ENCODE measurements around the gene GAGE13.
"Not testable (repeated sequence)": the region's sequence is repeated elsewhere in the genome, so short reads cannot be mapped to it uniquely, and the experiment has no call there.

The GAGE13 gene

DNA sequence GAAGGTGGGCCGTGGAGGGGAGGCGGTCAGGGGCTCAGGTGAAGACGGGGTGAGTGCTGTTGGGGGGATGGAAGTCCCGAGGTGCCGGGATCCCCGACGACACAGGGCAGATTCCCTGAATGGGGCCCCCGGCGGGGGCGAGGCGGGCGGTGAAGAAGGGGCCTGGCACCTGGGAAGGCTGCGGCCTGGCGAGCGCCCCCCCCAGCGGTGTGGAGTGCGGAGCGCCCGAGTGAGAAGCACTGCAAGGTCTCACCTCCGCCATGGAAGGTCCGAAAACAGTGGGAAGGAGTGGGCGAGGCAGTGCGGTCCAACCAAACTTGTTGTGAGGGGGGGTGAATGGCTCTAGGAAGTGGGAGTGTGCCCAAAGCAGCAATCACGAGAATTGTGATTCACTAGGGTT, 10.1 kb downstream of the GAGE13 start:
- DNase-seq = not testable (repeated sequence)

DNA sequence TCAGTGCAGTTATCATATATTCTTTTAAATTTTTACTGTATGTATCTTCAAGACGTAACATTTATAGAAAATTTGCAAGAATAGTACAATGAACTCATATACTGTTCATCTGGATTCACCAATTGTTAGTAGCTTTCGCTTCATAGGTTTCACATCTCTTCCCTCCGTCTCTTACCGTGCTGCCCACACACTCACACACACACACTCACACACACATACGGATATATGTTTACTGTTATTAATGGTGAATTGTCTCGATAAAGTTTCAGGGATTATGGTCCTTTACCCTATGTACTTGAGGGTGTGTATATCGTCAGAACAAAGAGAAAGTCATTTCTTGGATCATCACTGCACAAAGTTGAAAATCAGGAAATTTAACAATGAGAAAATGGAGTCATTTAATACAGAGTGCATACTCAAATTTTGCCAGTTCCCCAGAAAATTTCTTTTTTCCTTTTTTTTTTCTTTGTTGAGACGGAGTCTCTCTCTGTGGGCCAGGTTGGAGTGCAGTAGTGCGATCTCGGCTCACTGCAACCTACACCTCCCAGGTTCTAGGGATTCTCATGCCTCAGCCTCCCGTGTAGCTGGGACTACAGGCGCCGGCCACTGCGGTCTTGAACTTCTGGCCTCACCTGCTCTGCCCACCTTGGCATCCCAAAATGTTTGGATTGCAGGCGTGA, 13.3 kb downstream of the GAGE13 start:
- DNase-seq = not testable (repeated sequence)

GRCh38 chrX:49345402-49345801, 14.0 kb downstream of the GAGE13 start:
- not testable (repeated sequence) for DNase-seq

DNA sequence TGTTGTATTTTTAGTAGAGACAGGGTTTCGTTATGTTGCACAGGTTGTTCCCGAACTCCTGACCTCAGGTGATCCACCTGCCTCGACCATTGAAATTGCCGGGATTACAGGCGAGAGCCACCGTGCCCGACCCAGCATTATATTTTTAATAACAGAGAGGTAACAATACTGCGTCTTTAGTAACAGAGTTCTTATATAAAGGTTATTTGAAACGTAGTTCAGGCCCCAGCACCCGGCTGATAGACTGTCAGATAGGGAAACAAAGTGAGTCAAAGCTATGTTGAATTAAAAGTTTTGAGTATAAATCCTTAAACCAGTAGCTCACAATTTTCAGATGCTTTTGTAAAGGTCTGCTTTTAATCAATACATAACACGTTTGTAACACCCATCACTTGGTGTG, 14.8 kb downstream of the GAGE13 start:
- DNase-seq = not testable (repeated sequence)

Data from cerebellar nuclear complex (tissue), 1 donor.